ENCODE results near the gene HOXA6. TPM values are rescaled to one million over a fixed set of nuclear protein-coding genes. Genes with fewer than 3 reads are reported as not detected.
A peak's percentile ranks its signal among the peaks of the same experiment; 100 is the strongest.

The HOXA6 gene
- total and polyA plus RNA-seq, 9 of the 15 experiments (the other 6 are each of a cell fraction or from before 2014, with no cell fraction given): not detected

DNA sequence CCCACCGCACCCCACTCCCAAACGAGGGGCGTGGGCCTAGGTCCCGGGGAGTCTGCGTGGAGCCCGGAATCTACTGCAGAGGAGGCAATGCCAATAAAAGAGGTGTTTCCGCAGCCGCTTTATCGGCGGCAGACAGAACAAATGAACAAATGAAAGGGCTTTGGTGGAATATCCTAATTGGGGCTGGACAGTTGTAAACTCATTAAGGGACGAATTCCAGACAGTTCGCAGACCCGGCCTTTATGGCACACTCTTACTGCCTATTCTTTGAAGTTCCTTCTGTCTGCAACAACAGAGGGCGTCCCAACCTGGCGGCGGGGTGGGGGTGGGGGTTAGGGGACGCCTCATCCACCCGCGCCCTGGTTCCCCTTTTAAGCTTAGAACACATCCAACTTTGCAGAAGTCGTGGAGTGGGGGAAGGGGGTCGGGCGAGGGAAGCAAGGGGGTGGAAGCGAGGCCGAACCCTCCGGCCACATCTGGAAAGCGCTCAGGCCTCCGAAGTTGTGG, 13.7 kb upstream of the HOXA6 start:
- Histone ChIP-seq H3K79me2 (ENCODE audit: control insufficient read depth, insufficient read depth, low read length) (no peaks in the 10 kb centered on the region), H3K4me1 (replicated peaks in 1 of 2; ENCODE audit: control insufficient read depth in 2 of 2, insufficient read depth in 2 of 2, low read length in 2 of 2) (peaks cover 0 to 26% of the 10 kb centered on the region in 2 experiments; a peak in 2 of 5 replicates), H3K4me3 (peak overlapping the region; percentile 14), H3K36me3 (ENCODE audit: control insufficient read depth, insufficient read depth, low read length) (no peaks in the 10 kb centered on the region), H3K9ac (ENCODE audit: insufficient read depth in 1 of 2, low read depth in 2 of 2, low read length in 2 of 2) (peak overlapping the region in 1 of 2 experiments; percentile 66; a peak in 1 of 4 replicates), H3K9me3 (replicated peaks; ENCODE audit: control insufficient read depth, insufficient read depth, low read depth, low read length) (no peaks in the 10 kb centered on the region), H4K20me1 (replicated peaks; ENCODE audit: control insufficient read depth, insufficient read depth, low read length) (no peaks in the 10 kb centered on the region), H3K27me3 (ENCODE audit: control insufficient read depth in 2 of 2, insufficient read depth in 2 of 2, low read length in 2 of 2) (peaks cover 18 to 74% of the 10 kb centered on the region in 2 experiments), H3K4me2 (ENCODE audit: insufficient read depth, low read length) (peak overlapping the region; percentile 70), H3K9me1 (ENCODE audit: control insufficient read depth, insufficient read depth, low read length) (no peaks in the 10 kb centered on the region), H2AFZ (ENCODE audit: low read depth, low read length) (peak overlapping the region; percentile 83), H3K27ac (ENCODE audit: extremely low read depth, low read depth, low read length) (no peak overlapping the region)
- 4% methylated on average over 18 of the region's 27 CpGs for WGBS (ENCODE audit: insufficient coverage, low coverage, missing lambda C conversion rate)
- no peak; the same call in 2 of the 3 replicates for ATAC-seq
- in situ Hi-C loops (cut with MboI) (loop anchor here (25.0 kb wide), 3 partner anchors 649 to 1274 kb away; no protein-coding TSS in a partner anchor), intact Hi-C loops (cut with micrococcal nuclease) (loop anchor here (2.0 to 5.0 kb wide), 5 partner anchors 299 to 1269 kb away; partner anchors contain the start of genes SKAP2 and SNX10)
- ChIA-PET POLR2A (interaction anchor here (0.7 to 1.5 kb wide), 4 partner anchors 9 to 649 kb away, joined by 3 to 4 read pairs (median 3); no protein-coding TSS in a partner anchor), CTCF (ENCODE audit: low intra/inter-chr PET ratio) (interaction anchor here (0.6 to 2.5 kb wide), 7 partner anchors 35 to 793 kb away, joined by 3 to 16 read pairs (median 4); no protein-coding TSS in a partner anchor)
- FAIRE-seq: no peak
- BruUV-seq (replicated peaks): no TSS peak
- DNase-seq (ENCODE audit: extremely low read depth in 1 of 4, low spot score in 3 of 4): peak in 2 of 4 experiments; percentile 26 to 33
- no peak for TF ChIP-seq SUPT5H (IDR thresholded peaks at IDR 0.05)
- TF ChIP-seq BDP1 (IDR thresholded peaks at IDR 0.05; ENCODE audit: insufficient read depth, insufficient read length): no peak

- ATAC-seq: peak; percentile 89
- H3K4me2 ChIP-seq (ENCODE audit: insufficient read depth, low read length): peak overlapping the region; percentile 70
- H3K9me1 ChIP-seq (ENCODE audit: control insufficient read depth, insufficient read depth, low read length): no peaks in the 10 kb centered on the region
- peaks cover 0 to 26% of the 10 kb centered on the region in 2 experiments; a peak in 2 of 5 replicates for H3K4me1 ChIP-seq (replicated peaks in 1 of 2; ENCODE audit: control insufficient read depth in 2 of 2, insufficient read depth in 2 of 2, low read length in 2 of 2)
- BruUV-seq (replicated peaks): no TSS peak
- POLR2A ChIA-PET: interaction anchor here (0.7 to 1.5 kb wide), 3 partner anchors 9 to 648 kb away, joined by 3 to 4 read pairs (median 3); no protein-coding TSS in a partner anchor
- peak overlapping the region; percentile 83 for H2AFZ ChIP-seq (ENCODE audit: low read depth, low read length)
- in situ Hi-C loops (cut with MboI): loop anchor here (25.0 kb wide), 3 partner anchors 648 to 1273 kb away; no protein-coding TSS in a partner anchor
- H3K4me3 ChIP-seq: peak overlapping the region; percentile 14
- peak overlapping the region in 1 of 2 experiments; percentile 66; a peak in 1 of 4 replicates for H3K9ac ChIP-seq (ENCODE audit: insufficient read depth in 1 of 2, low read depth in 2 of 2, low read length in 2 of 2)
- no peak overlapping the region for H3K27ac ChIP-seq (ENCODE audit: extremely low read depth, low read depth, low read length)
- FAIRE-seq: peak; percentile 95
- intact Hi-C loops (cut with micrococcal nuclease): loop anchor here (2.0 to 5.0 kb wide), 5 partner anchors 298 to 1268 kb away; partner anchors contain the start of genes SKAP2 and SNX10
- H3K27me3 ChIP-seq (ENCODE audit: control insufficient read depth in 2 of 2, insufficient read depth in 2 of 2, low read length in 2 of 2): peaks cover 18 to 76% of the 10 kb centered on the region in 2 experiments
- no peaks in the 10 kb centered on the region for H4K20me1 ChIP-seq (replicated peaks; ENCODE audit: control insufficient read depth, insufficient read depth, low read length)
- CTCF ChIA-PET (ENCODE audit: low intra/inter-chr PET ratio): interaction anchor here (0.6 to 2.5 kb wide), 7 partner anchors 34 to 793 kb away, joined by 3 to 16 read pairs (median 4); no protein-coding TSS in a partner anchor
- no peaks in the 10 kb centered on the region for H3K36me3 ChIP-seq (ENCODE audit: control insufficient read depth, insufficient read depth, low read length)
- H3K9me3 ChIP-seq (replicated peaks; ENCODE audit: control insufficient read depth, insufficient read depth, low read depth, low read length): no peaks in the 10 kb centered on the region
- DNase-seq (ENCODE audit: extremely low read depth in 1 of 4, low spot score in 3 of 4): peak; percentile 81 to 88 (median 84)
- H3K79me2 ChIP-seq (ENCODE audit: control insufficient read depth, insufficient read depth, low read length): no peaks in the 10 kb centered on the region
- WGBS (ENCODE audit: insufficient coverage, low coverage, missing lambda C conversion rate): 20% methylated on average over 51 of the region's 54 CpGs
- TF ChIP-seq CXXC5 (CRISPR knock-in tag; IDR thresholded peaks at IDR 0.05): peak; percentile 2; the same call in 1 of the 2 replicates
- no peak for TF ChIP-seq ZNF280B (CRISPR knock-in tag; IDR thresholded peaks at IDR 0.05)
- TF ChIP-seq, protein P1, sequence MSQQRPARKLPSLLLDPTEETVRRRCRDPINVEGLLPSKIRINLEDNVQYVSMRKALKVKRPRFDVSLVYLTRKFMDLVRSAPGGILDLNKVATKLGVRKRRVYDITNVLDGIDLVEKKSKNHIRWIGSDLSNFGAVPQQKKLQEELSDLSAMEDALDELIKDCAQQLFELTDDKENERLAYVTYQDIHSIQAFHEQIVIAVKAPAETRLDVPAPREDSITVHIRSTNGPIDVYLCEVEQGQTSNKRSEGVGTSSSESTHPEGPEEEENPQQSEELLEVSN (IDR thresholded peaks at IDR 0.05; ENCODE audit: borderline replicate concordance in 1 of 2, extremely low read depth in 1 of 2, insufficient read depth in 1 of 2, insufficient read length in 1 of 2, low read depth in 1 of 2, low read length in 1 of 2, poor library complexity in 1 of 2, severe bottlenecking in 1 of 2): peak in 1 of 2 experiments; percentile 81
- TF ChIP-seq KAT8 (IDR thresholded peaks at IDR 0.05; ENCODE audit: low read depth): peak; percentile 95
- TF ChIP-seq EP400 (IDR thresholded peaks at IDR 0.05): no peak
- peak; percentile 85 for TF ChIP-seq SMC3 (conservative IDR thresholded peaks at IDR 0.05; ENCODE audit: insufficient read depth, low read depth, low read length)
- no peak for TF ChIP-seq PPARD (CRISPR knock-in tag; IDR thresholded peaks at IDR 0.05)
- no peak for TF ChIP-seq ZNF717 (CRISPR knock-in tag; IDR thresholded peaks at IDR 0.05)
Measured at GRCh38 chr7:27160546-27161213, 13.1 kb upstream of the HOXA6 start.
